GM21423 (cell line): ENCODE measurements around the gene STXBP5.

Source experiments
- ATAC-seq: cut with Tn5 transposase; IDR thresholded peaks from one replicate; pipeline ENCODE4 v1.9.1; 2021; ENCODE audit warnings: mild to moderate bottlenecking, moderate library complexity; ENCODE audit not compliant: unreplicated experiment

Gene STXBP5

GRCh38 chr6:147421903-147422302 lies 217.7 kb downstream of the STXBP5 start:
- no peak for ATAC-seq

- no peak for ATAC-seq
These were observed 218.9 kb downstream of the STXBP5 start for GRCh38 chr6:147423111-147423510.

- ATAC-seq: no peak
These were observed 225.6 kb downstream of the STXBP5 start for GRCh38 chr6:147429794-147430193.

- ATAC-seq: no peak
These were observed 226.6 kb downstream of the STXBP5 start for GRCh38 chr6:147430811-147431210.

GRCh38 chr6:147434076-147434475 lies 229.9 kb downstream of the STXBP5 start:
- ATAC-seq: no peak

- no peak for ATAC-seq
These were observed 230.3 kb downstream of the STXBP5 start for GRCh38 chr6:147434516-147434915.

GRCh38 chr6:147437615-147438014 lies 233.4 kb downstream of the STXBP5 start:
- no peak for ATAC-seq

- peak; percentile 58 for ATAC-seq
These were observed 234.7 kb downstream of the STXBP5 start for GRCh38 chr6:147438758-147439528.
